ENCODE measurements around the gene ADAM22.

Gene ADAM22

GRCh38 chr7:88015309-88015708 is 81.3 kb downstream of the ADAM22 start (continued):
- TF ChIP-seq ZNF596 (tag by site-specific recombination; IDR thresholded peaks at IDR 0.05) = no peak
- no peak for TF ChIP-seq ZNF202 (tag by site-specific recombination; IDR thresholded peaks at IDR 0.05; ENCODE audit: borderline replicate concordance)
- no peak for TF ChIP-seq ZBTB21 (tag by site-specific recombination; IDR thresholded peaks at IDR 0.05)
- no peak for TF ChIP-seq ZNF776 (tag by site-specific recombination; IDR thresholded peaks at IDR 0.05; ENCODE audit: borderline replicate concordance)
- TF ChIP-seq ZSCAN18 (tag by site-specific recombination; IDR thresholded peaks at IDR 0.05) = no peak
- TF ChIP-seq ZNF747 (tag by site-specific recombination; IDR thresholded peaks at IDR 0.05) = no peak
- no peak for TF ChIP-seq ZNF488 (tag by site-specific recombination; IDR thresholded peaks at IDR 0.05)

- Histone ChIP-seq H3K4me3 (ENCODE audit: low read depth, low read length) (no peak overlapping the region), H3K4me1 (ENCODE audit: control insufficient read depth, insufficient read depth, low read length) (0 out of 2 replicates have a peak, but pooled peaks cover 3% of the 10 kb centered on the region), H3K36me3 (ENCODE audit: control insufficient read depth in 2 of 2, insufficient read depth in 1 of 2, low read length in 2 of 2) (no peaks in the 10 kb centered on the region), H3K9me3 (ENCODE audit: control insufficient read depth, insufficient read depth, low read depth, low read length) (no peaks in the 10 kb centered on the region), H3K27ac (ENCODE audit: extremely low read depth, low read depth, low read length) (no peak overlapping the region)
- CTCF ChIA-PET = no interaction called here
- POLR2A ChIA-PET = no interaction called here
- TF ChIP-seq ZNF600 (tag by site-specific recombination; IDR thresholded peaks at IDR 0.05) (no peak), KLF10 (tag by site-specific recombination; IDR thresholded peaks at IDR 0.05) (no peak), ZBTB1 (tag by site-specific recombination; IDR thresholded peaks at IDR 0.05) (no peak), BCL11B (tag by site-specific recombination; IDR thresholded peaks at IDR 0.05; ENCODE audit: low read depth) (no peak), ZNF112 (tag by site-specific recombination; IDR thresholded peaks at IDR 0.05) (no peak), ZNF202 (tag by site-specific recombination; IDR thresholded peaks at IDR 0.05; ENCODE audit: borderline replicate concordance) (no peak), ZNF133 (tag by site-specific recombination; IDR thresholded peaks at IDR 0.05) (no peak), ZNF585B (tag by site-specific recombination; IDR thresholded peaks at IDR 0.05) (no peak)
These were observed 84.5 kb downstream of the ADAM22 start for GRCh38 chr7:88018501-88018900.

- no peaks in the 10 kb centered on the region for H3K9me3 ChIP-seq (ENCODE audit: control insufficient read depth, insufficient read depth, low read depth, low read length)
- ChIA-PET CTCF (no interaction called here), POLR2A (no interaction called here)
- no peak overlapping the region for H3K4me3 ChIP-seq (ENCODE audit: low read depth, low read length)
- no peaks in the 10 kb centered on the region for H3K36me3 ChIP-seq (ENCODE audit: control insufficient read depth in 2 of 2, insufficient read depth in 1 of 2, low read length in 2 of 2)
- no peak overlapping the region for H3K27ac ChIP-seq (ENCODE audit: extremely low read depth, low read depth, low read length)
- 0 out of 2 replicates have a peak, but pooled peaks cover 2% of the 10 kb centered on the region for H3K4me1 ChIP-seq (ENCODE audit: control insufficient read depth, insufficient read depth, low read length)
- no peak for TF ChIP-seq ZNF202 (tag by site-specific recombination; IDR thresholded peaks at IDR 0.05; ENCODE audit: borderline replicate concordance)
- no peak for TF ChIP-seq ZNF558 (tag by site-specific recombination; IDR thresholded peaks at IDR 0.05)
- TF ChIP-seq ZNF404 (tag by site-specific recombination; IDR thresholded peaks at IDR 0.05) = no peak
- no peak for TF ChIP-seq ZBTB8A (tag by site-specific recombination; IDR thresholded peaks at IDR 0.05)
These were observed 87.1 kb downstream of the ADAM22 start for GRCh38 chr7:88020953-88021665.

GRCh38 chr7:88027724-88028123 is 93.7 kb downstream of the ADAM22 start:
- H3K36me3 ChIP-seq (ENCODE audit: control insufficient read depth in 2 of 2, insufficient read depth in 1 of 2, low read length in 2 of 2) = no peaks in the 10 kb centered on the region
- TF ChIP-seq ZNF530 (tag by site-specific recombination; IDR thresholded peaks at IDR 0.05; ENCODE audit: low read depth) (no peak), ZNF544 (tag by site-specific recombination; IDR thresholded peaks at IDR 0.05) (no peak), ZNF24 (tag by site-specific recombination; IDR thresholded peaks at IDR 0.05) (no peak)
- H3K27ac ChIP-seq (ENCODE audit: extremely low read depth, low read depth, low read length) = no peak overlapping the region
- no peak overlapping the region for H3K4me3 ChIP-seq (ENCODE audit: low read depth, low read length)
- H3K4me1 ChIP-seq (ENCODE audit: control insufficient read depth, insufficient read depth, low read length) = no peaks in the 10 kb centered on the region
- H3K9me3 ChIP-seq (ENCODE audit: control insufficient read depth, insufficient read depth, low read depth, low read length) = no peaks in the 10 kb centered on the region
- CTCF ChIA-PET = interaction anchor here (1.7 kb wide), 1 partner anchor 28 kb away, joined by 4 read pairs; no protein-coding TSS in a partner anchor
- POLR2A ChIA-PET = no interaction called here

Data from HEK293 (cell line).